K562 (cell line): Measurements from ENCODE around the gene MFAP1. TPM values are rescaled to one million over a fixed set of nuclear protein-coding genes. Genes with fewer than 3 reads are reported as not detected.

Source experiments
- DACH1 ChIP-seq: fragments of 450-650 bp; IDR thresholded peaks from 2 replicates; pipeline ENCODE4 v1.6.1; 2018; ENCODE audit not compliant: partially characterized antibody
- FOXJ2 ChIP-seq: fragments of 200-800 bp; sonication (Bioruptor generic); IDR thresholded peaks from 2 replicates; pipeline ENCODE4 v1.6.1; 2016; ENCODE audit warnings: missing genetic modification characterization, missing compliant biosample characterization
- HLTF ChIP-seq: fragments of 450-650 bp; IDR thresholded peaks from 2 replicates; pipeline ENCODE4 v1.6.1; 2016
- HMG20B ChIP-seq: fragments of 250-450 bp; sonication (Bioruptor Pico); IDR thresholded peaks from 2 replicates; pipeline ENCODE4 v1.5.0; 2021; ENCODE audit warnings: mild to moderate bottlenecking
- HNRNPK ChIP-seq: fragments of 200-400 bp; formaldehyde crosslinking; IDR thresholded peaks from one replicate; pipeline ENCODE4 v1.6.1; 2018; ENCODE audit warnings: mild to moderate bottlenecking, low read depth, low read length; ENCODE audit not compliant: poor library complexity, severe bottlenecking
- KAT8 ChIP-seq: fragments of 450-650 bp; IDR thresholded peaks from 2 replicates; pipeline ENCODE4 v1.6.1; 2016; ENCODE audit warnings: low read depth, mild to moderate bottlenecking
- KLF6 ChIP-seq: fragments of 250-450 bp; sonication (Bioruptor Pico); IDR thresholded peaks from 2 replicates; pipeline ENCODE4 v1.4.0; 2020; ENCODE audit warnings: mild to moderate bottlenecking, moderate library complexity, borderline replicate concordance
- LARP7 ChIP-seq: fragments of 450-650 bp; IDR thresholded peaks from 2 replicates; pipeline ENCODE4 v1.6.1; 2016
- NFRKB ChIP-seq: fragments of 450-650 bp; IDR thresholded peaks from 2 replicates; pipeline ENCODE4 v1.6.1; 2016; ENCODE audit warnings: low read depth
- SIN3B ChIP-seq: fragments of 450-650 bp; IDR thresholded peaks from 2 replicates; pipeline ENCODE4 v1.6.1; 2017; ENCODE audit warnings: low read depth, mild to moderate bottlenecking, moderate library complexity
- SMARCC2 ChIP-seq: fragments of 450-650 bp; IDR thresholded peaks from 2 replicates; pipeline ENCODE4 v1.6.1; 2017; ENCODE audit warnings: antibody characterized with exemption, moderate library complexity, mild to moderate bottlenecking, low read depth
- SREBF1 ChIP-seq: fragments of 150-350 bp; IDR thresholded peaks from 2 replicates; pipeline ENCODE4 v1.6.1; 2014; ENCODE audit warnings: antibody characterized with exemption, low read depth, low read length, borderline replicate concordance
- STAT5B ChIP-seq: fragments of 250-450 bp; sonication (Bioruptor Pico); IDR thresholded peaks from 2 replicates; pipeline ENCODE4 v1.8.0; 2021; ENCODE audit warnings: mild to moderate bottlenecking, inconsistent platforms
- TAF1 ChIP-seq: IDR thresholded peaks from 2 replicates; pipeline ENCODE4 v1.6.1; 2011; ENCODE audit warnings: mild to moderate bottlenecking, low read length, moderate library complexity; ENCODE audit not compliant: insufficient read depth, control insufficient read depth, severe bottlenecking; ENCODE audit errors: extremely low read depth
- TAF9B ChIP-seq: fragments of 450-650 bp; IDR thresholded peaks from 2 replicates; pipeline ENCODE4 v1.6.1; 2018; ENCODE audit warnings: mild to moderate bottlenecking; ENCODE audit not compliant: partially characterized antibody
- TCF7L2 ChIP-seq: fragments of 150-350 bp; IDR thresholded peaks from 2 replicates; pipeline ENCODE4 v1.6.1; 2016; ENCODE audit warnings: low read depth, mild to moderate bottlenecking, low read length, moderate library complexity
- THRAP3 ChIP-seq: fragments of 450-650 bp; IDR thresholded peaks from 2 replicates; pipeline ENCODE4 v1.6.1; 2016; ENCODE audit warnings: mild to moderate bottlenecking, inconsistent platforms, borderline replicate concordance
- ZBTB7A ChIP-seq: IDR thresholded peaks from 2 replicates; pipeline ENCODE4 v1.6.1; 2011; ENCODE audit warnings: low read depth, mild to moderate bottlenecking, low read length, moderate library complexity, borderline replicate concordance; ENCODE audit not compliant: control insufficient read depth
- ZNF589 ChIP-seq: fragments of 200-800 bp; sonication (Bioruptor generic); IDR thresholded peaks from 2 replicates; pipeline ENCODE4 v1.6.1; 2016; ENCODE audit warnings: low read depth, missing genetic modification characterization, missing compliant biosample characterization
- ZNF699 ChIP-seq: fragments of 250-450 bp; sonication (Bioruptor Pico); IDR thresholded peaks from 2 replicates; pipeline ENCODE4 v1.8.0; 2021; ENCODE audit warnings: mild to moderate bottlenecking, moderate library complexity; ENCODE audit not compliant: insufficient replicate concordance
- ZNF79 ChIP-seq: fragments of 250-450 bp; sonication (Bioruptor Pico); IDR thresholded peaks from 2 replicates; pipeline ENCODE4 v1.4.0; 2020; ENCODE audit warnings: low read depth, mild to moderate bottlenecking, moderate library complexity
- polyA plus RNA-seq, 8 experiments: library from polyadenylated mRNA; depleted of rRNA in 4 of 8; stranded (reverse) in 5 of 8; unstranded in 3 of 8; fragments of >200 nt; fragmentation: Nextera tagmentation in 2 of 8; fragmentation: Illumina TruSeq in 1 of 8; extraction: Ambion mirVana in 2 of 8; extraction: Trizol in 1 of 8; gene quantifications; 2 replicates each; pipeline versions ENCODE4 v1.2.1 to v1.2.3, GENCODE V29; 2011 to 2014; ENCODE audit warnings: inconsistent platforms in 1 of 8, missing spikeins in 1 of 8
- total RNA-seq, 7 experiments: library from RNA; depleted of rRNA in 6 of 7; stranded (reverse); fragments of >200 nt in 6 of 7; fragmentation: Illumina TruSeq in 2 of 7; extraction: Trizol in 2 of 7; gene quantifications; 2 replicates each; pipeline versions ENCODE4 v1.2.1 to v1.2.3, GENCODE V29; 2011 to 2021; ENCODE audit warnings: low replicate concordance in 1 of 7
- TF ChIP-seq, protein P1 (sequence below), 2 experiments: fragments of 200-800 bp in 1 of 2; sonication (Bioruptor generic) in 1 of 2; sonication (generic) in 1 of 2; formaldehyde crosslinking in 1 of 2; IDR thresholded peaks in 1 of 2; conservative IDR thresholded peaks in 1 of 2; 2 replicates each; pipeline versions ENCODE4 v1.5.0 to v1.6.1; 2016 to 2020; ENCODE audit warnings: missing compliant biosample characterization in 1 of 2, missing genetic modification characterization in 1 of 2, missing genetic modification reagents in 1 of 2
- TF ChIP-seq, protein P2 (sequence below): fragments of 200-800 bp; sonication (Bioruptor generic); IDR thresholded peaks from 2 replicates; pipeline ENCODE4 v1.6.1; 2017; ENCODE audit warnings: missing genetic modification characterization, missing compliant biosample characterization
- TF ChIP-seq, protein P3 (sequence below): fragments of 450-650 bp; IDR thresholded peaks from 2 replicates; pipeline ENCODE4 v1.6.1; 2016; ENCODE audit warnings: low read depth, mild to moderate bottlenecking, moderate library complexity

Gene MFAP1
- total and polyA plus RNA-seq, 9 of the 15 experiments (the other 6 are each of a cell fraction or from before 2014, with no cell fraction given), result 34.9 to 64.1 (median 48.2) TPM

DNA sequence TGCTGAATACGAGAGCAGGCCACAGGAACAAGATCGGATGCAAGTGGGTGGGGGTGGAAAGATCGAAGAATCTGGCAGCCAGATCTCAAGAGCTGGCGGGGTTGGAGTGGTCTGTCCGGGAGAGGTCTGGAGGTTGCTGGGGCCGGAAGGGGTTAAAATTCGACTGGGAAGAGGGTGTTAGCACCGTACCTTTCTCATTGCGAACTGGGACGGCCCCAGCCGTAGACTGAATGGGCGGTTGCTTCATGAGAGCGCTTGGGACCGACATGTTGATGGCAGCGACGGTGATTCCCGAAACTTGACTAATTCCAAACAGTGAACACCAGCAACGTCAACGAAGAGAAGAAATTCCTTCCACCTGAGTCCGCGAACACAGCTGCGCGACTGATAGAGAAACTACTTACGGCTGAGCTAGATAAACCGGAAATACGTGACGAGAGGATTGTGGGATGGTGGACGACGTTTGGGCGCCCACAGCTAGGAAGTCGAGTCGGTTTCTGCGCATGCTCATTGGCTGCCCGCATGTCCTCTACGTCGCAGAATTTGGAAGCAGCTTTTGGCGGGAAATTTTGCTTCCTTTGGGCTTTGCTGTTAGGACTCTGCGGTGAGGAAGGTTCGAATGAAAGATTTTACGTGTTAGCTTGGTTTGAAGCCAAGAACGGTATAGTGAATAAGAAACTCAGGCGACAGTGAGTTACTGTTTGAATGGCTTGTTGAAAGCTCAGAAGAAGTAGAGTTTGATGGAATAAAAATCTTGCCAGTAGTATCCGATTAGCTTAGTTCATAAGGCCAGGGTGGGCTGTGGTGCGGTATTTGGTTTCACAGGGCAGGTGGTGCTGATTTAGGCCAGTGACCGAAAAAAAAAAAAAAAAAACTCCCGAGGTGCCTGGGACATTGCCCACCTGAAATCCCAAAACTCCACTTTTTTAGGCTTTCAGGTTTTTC lies at the start of gene MFAP1 (continued):
- TF ChIP-seq, protein P1, sequence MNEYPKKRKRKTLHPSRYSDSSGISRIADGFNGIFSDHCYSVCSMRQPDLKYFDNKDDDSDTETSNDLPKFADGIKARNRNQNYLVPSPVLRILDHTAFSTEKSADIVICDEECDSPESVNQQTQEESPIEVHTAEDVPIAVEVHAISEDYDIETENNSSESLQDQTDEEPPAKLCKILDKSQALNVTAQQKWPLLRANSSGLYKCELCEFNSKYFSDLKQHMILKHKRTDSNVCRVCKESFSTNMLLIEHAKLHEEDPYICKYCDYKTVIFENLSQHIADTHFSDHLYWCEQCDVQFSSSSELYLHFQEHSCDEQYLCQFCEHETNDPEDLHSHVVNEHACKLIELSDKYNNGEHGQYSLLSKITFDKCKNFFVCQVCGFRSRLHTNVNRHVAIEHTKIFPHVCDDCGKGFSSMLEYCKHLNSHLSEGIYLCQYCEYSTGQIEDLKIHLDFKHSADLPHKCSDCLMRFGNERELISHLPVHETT (CRISPR knock-in tag; conservative IDR thresholded peaks at IDR 0.05 in 1 of 2, IDR thresholded peaks at IDR 0.05 in 1 of 2), result peak in 1 of 2 experiments; percentile 68; a peak in 2 of 4 replicates
- TF ChIP-seq HMG20B (no peak), TCF7L2 (no peak), THRAP3 (peak; percentile 39; the same call in 1 of the 2 replicates), ZNF79 (CRISPR knock-in tag) (no peak), DACH1 (peak; percentile 77), KLF6 (no peak), TAF1 (peak; percentile 94), NFRKB (peak; percentile 89), ZNF589 (CRISPR knock-in tag) (peak; percentile 64; the same call in 1 of the 2 replicates), HLTF (0 out of 2 replicates have a peak, but pooled peaks have one; percentile 70), TAF9B (peak; percentile 88), ZBTB7A (peak; percentile 38; the same call in 1 of the 2 replicates), SIN3B (peak; percentile 53), FOXJ2 (0 out of 2 replicates have a peak, but pooled peaks have one; percentile 35), ZNF699 (no peak), SMARCC2 (no peak; the same call in 1 of the 2 replicates), STAT5B (no peak), SREBF1 (no peak), KAT8 (no peak), LARP7 (peak; percentile 85; the same call in 1 of the 2 replicates), HNRNPK (no peak)
- TF ChIP-seq, protein P2, sequence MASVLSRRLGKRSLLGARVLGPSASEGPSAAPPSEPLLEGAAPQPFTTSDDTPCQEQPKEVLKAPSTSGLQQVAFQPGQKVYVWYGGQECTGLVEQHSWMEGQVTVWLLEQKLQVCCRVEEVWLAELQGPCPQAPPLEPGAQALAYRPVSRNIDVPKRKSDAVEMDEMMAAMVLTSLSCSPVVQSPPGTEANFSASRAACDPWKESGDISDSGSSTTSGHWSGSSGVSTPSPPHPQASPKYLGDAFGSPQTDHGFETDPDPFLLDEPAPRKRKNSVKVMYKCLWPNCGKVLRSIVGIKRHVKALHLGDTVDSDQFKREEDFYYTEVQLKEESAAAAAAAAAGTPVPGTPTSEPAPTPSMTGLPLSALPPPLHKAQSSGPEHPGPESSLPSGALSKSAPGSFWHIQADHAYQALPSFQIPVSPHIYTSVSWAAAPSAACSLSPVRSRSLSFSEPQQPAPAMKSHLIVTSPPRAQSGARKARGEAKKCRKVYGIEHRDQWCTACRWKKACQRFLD (CRISPR knock-in tag), result peak; percentile 92
- TF ChIP-seq, protein P3, sequence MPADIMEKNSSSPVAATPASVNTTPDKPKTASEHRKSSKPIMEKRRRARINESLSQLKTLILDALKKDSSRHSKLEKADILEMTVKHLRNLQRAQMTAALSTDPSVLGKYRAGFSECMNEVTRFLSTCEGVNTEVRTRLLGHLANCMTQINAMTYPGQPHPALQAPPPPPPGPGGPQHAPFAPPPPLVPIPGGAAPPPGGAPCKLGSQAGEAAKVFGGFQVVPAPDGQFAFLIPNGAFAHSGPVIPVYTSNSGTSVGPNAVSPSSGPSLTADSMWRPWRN, result no peak
